Vagina (tissue), 2 donors: ENCODE results near the gene FXYD6.

Experiments used
- POLR2A ChIP-seq, 2 donors: fragments of 450-650 bp; IDR thresholded peaks; one replicate each; pipeline ENCODE4 v1.6.1; 2017; ENCODE audit warnings: antibody characterized with exemption in 2 of 2, mild to moderate bottlenecking in 2 of 2, moderate library complexity in 2 of 2
- TF ChIP-seq, protein P1 (sequence below), 3 experiments: fragments of 450-650 bp in 2 of 3; fragments of 200-600 bp in 1 of 3; sonication (generic) in 1 of 3; IDR thresholded peaks; one replicate each; pipeline ENCODE4 v1.5.1; 2017 to 2019; ENCODE audit warnings: antibody characterized with exemption in 3 of 3, mild to moderate bottlenecking in 2 of 3, moderate library complexity in 2 of 3

DNA sequence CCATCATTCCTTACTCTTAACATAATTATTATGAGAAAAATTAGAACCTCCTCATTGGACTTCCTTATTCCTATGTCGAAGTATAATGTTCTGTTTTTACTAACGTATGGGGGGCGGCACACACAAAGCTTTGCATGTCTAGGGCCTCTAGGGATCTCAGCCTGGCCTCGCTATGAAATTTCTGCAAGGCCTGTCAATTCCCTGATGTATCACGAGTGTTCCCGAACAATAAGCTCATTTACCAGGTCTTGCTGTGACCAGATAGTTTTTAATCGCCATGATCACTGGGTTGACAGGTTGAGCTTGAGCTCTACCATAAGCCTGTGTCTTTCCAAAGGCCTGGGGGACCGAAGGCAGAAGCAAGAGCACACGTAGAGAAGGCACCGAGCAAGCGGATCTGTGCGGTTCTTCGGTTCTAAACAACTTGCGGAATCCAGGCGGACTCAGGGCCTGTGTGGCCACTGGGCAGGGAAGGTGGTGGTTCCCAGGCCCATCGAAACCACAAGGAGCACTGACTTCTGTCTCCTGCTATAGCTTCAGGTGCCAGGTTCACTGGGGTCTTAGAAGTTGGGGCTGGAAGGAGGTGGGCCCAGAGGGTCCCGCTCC, 41.5 kb downstream of the FXYD6 start:
- TF ChIP-seq, protein P1, sequence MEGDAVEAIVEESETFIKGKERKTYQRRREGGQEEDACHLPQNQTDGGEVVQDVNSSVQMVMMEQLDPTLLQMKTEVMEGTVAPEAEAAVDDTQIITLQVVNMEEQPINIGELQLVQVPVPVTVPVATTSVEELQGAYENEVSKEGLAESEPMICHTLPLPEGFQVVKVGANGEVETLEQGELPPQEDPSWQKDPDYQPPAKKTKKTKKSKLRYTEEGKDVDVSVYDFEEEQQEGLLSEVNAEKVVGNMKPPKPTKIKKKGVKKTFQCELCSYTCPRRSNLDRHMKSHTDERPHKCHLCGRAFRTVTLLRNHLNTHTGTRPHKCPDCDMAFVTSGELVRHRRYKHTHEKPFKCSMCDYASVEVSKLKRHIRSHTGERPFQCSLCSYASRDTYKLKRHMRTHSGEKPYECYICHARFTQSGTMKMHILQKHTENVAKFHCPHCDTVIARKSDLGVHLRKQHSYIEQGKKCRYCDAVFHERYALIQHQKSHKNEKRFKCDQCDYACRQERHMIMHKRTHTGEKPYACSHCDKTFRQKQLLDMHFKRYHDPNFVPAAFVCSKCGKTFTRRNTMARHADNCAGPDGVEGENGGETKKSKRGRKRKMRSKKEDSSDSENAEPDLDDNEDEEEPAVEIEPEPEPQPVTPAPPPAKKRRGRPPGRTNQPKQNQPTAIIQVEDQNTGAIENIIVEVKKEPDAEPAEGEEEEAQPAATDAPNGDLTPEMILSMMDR (IDR thresholded peaks at IDR 0.05), result no peak
- TF ChIP-seq POLR2A (IDR thresholded peaks at IDR 0.05), result no peak
